Stimulated activated memory B cell treated with anti-CD40 and anti-IgM and Interleukin-4, amounts not matched to agents 10 μg/mL and 1 μg/mL and 100 μg/mL, for 72 hours (primary cell): ENCODE measurements around the gene METAP1D.
"Not testable (repeated sequence)": the region's sequence is repeated elsewhere in the genome, so short reads cannot be mapped to it uniquely, and the experiment has no call there.

Experiments used
- ATAC-seq: fragments of 150-1000 bp; cut with Tn5 transposase; 2 replicates; pipeline ENCODE4 v1.10.0; 2021
- H3K27ac Mint-ChIP-seq: one replicate; pipeline ENCODE4 v1.8.0; 2022; ENCODE audit warnings: mild to moderate bottlenecking, mixed read lengths
- H3K27me3 Mint-ChIP-seq: one replicate; pipeline ENCODE4 v1.8.0; 2022; ENCODE audit warnings: mixed read lengths
- H3K36me3 Mint-ChIP-seq: one replicate; pipeline ENCODE4 v1.8.0; 2022; ENCODE audit warnings: mixed read lengths
- H3K4me1 Mint-ChIP-seq: one replicate; pipeline ENCODE4 v1.8.0; 2022; ENCODE audit warnings: mixed read lengths
- H3K4me3 Mint-ChIP-seq: one replicate; pipeline ENCODE4 v1.8.0; 2022; ENCODE audit warnings: mild to moderate bottlenecking, moderate library complexity, mixed read lengths
- H3K9me3 Mint-ChIP-seq: one replicate; pipeline ENCODE4 v1.8.0; 2022; ENCODE audit warnings: mixed read lengths

METAP1D gene

GRCh38 chr2:171972329-171972982, 27.3 kb upstream of the METAP1D start:
- H3K4me3 Mint-ChIP-seq, result no peak overlapping the region
- H3K9me3 Mint-ChIP-seq, result no peaks in the 10 kb centered on the region
- H3K27me3 Mint-ChIP-seq, result no peaks in the 10 kb centered on the region
- no peak overlapping the region for H3K27ac Mint-ChIP-seq
- no peak for ATAC-seq
- no peaks in the 10 kb centered on the region for H3K4me1 Mint-ChIP-seq
- peaks cover 66% of the 10 kb centered on the region for H3K36me3 Mint-ChIP-seq

- ATAC-seq, result no peak
- Mint-ChIP-seq H3K27ac (no peak overlapping the region), H3K4me3 (no peak overlapping the region), H3K36me3 (peaks cover 83% of the 10 kb centered on the region), H3K4me1 (no peaks in the 10 kb centered on the region), H3K9me3 (peaks cover 3% of the 10 kb centered on the region), H3K27me3 (no peaks in the 10 kb centered on the region)
Observed at GRCh38 chr2:171979103-171979502, 20.6 kb upstream of the METAP1D start.

- ATAC-seq, H3K9me3 Mint-ChIP-seq, H3K4me1 Mint-ChIP-seq, H3K27me3 Mint-ChIP-seq, H3K4me3 Mint-ChIP-seq, H3K27ac Mint-ChIP-seq: not testable (repeated sequence)
- peaks cover 44% of the 10 kb centered on the region for H3K36me3 Mint-ChIP-seq
Observed at GRCh38 chr2:171983924-171984323, 15.8 kb upstream of the METAP1D start.

- no peak for ATAC-seq
- Mint-ChIP-seq H3K27ac (no peak overlapping the region), H3K36me3 (peaks cover 32% of the 10 kb centered on the region), H3K4me1 (no peaks in the 10 kb centered on the region), H3K4me3 (no peak overlapping the region), H3K9me3 (peaks cover 3% of the 10 kb centered on the region), H3K27me3 (no peaks in the 10 kb centered on the region)
Observed at GRCh38 chr2:171985076-171985475, 14.7 kb upstream of the METAP1D start.

GRCh38 chr2:171986778-171987177, 13.0 kb upstream of the METAP1D start:
- H3K36me3 Mint-ChIP-seq, result peaks cover 27% of the 10 kb centered on the region
- H3K27me3 Mint-ChIP-seq, result no peaks in the 10 kb centered on the region
- no peak overlapping the region for H3K4me3 Mint-ChIP-seq
- H3K27ac Mint-ChIP-seq, result no peak overlapping the region
- H3K9me3 Mint-ChIP-seq, result peaks cover 3% of the 10 kb centered on the region
- no peaks in the 10 kb centered on the region for H3K4me1 Mint-ChIP-seq
- no peak for ATAC-seq

- Mint-ChIP-seq H3K27ac (no peak overlapping the region), H3K4me3 (no peak overlapping the region), H3K27me3 (no peaks in the 10 kb centered on the region), H3K36me3 (no peaks in the 10 kb centered on the region), H3K9me3 (no peaks in the 10 kb centered on the region), H3K4me1 (no peaks in the 10 kb centered on the region)
- ATAC-seq, result no peak
Observed at GRCh38 chr2:171991027-171991426, 8.7 kb upstream of the METAP1D start.

- H3K4me1 Mint-ChIP-seq, result peaks cover 14% of the 10 kb centered on the region
- no peak for ATAC-seq
Observed at GRCh38 chr2:171995586-171995985, 4.2 kb upstream of the METAP1D start.

GRCh38 chr2:171996021-171996420, 3.7 kb upstream of the METAP1D start:
- no peak for ATAC-seq
- H3K4me3 Mint-ChIP-seq, result no peak overlapping the region
- H3K27me3 Mint-ChIP-seq, result no peaks in the 10 kb centered on the region
- H3K9me3 Mint-ChIP-seq, result no peaks in the 10 kb centered on the region
- peaks cover 18% of the 10 kb centered on the region for H3K4me1 Mint-ChIP-seq
- H3K36me3 Mint-ChIP-seq, result no peaks in the 10 kb centered on the region
- H3K27ac Mint-ChIP-seq, result no peak overlapping the region

More at GRCh38 chr2:171995586-171995985, 4.2 kb upstream of the METAP1D start:
- no peaks in the 10 kb centered on the region for H3K36me3 Mint-ChIP-seq
- no peaks in the 10 kb centered on the region for H3K9me3 Mint-ChIP-seq
- H3K4me3 Mint-ChIP-seq, result no peak overlapping the region
- H3K27ac Mint-ChIP-seq, result no peak overlapping the region
- H3K27me3 Mint-ChIP-seq, result no peaks in the 10 kb centered on the region

GRCh38 chr2:171997031-171997430, 2.7 kb upstream of the METAP1D start:
- H3K4me3 Mint-ChIP-seq, result not testable (repeated sequence)

GRCh38 chr2:171999161-171999560, 592 bp upstream of the METAP1D start:
- no peaks in the 10 kb centered on the region for H3K27me3 Mint-ChIP-seq
- H3K36me3 Mint-ChIP-seq, result no peaks in the 10 kb centered on the region
- H3K27ac Mint-ChIP-seq, result peak overlapping the region; percentile 95
- no peak for ATAC-seq
- peak overlapping the region; percentile 97 for H3K4me3 Mint-ChIP-seq
- H3K4me1 Mint-ChIP-seq, result peaks cover 18% of the 10 kb centered on the region
- H3K9me3 Mint-ChIP-seq, result no peaks in the 10 kb centered on the region

More at GRCh38 chr2:171997031-171997430, 2.7 kb upstream of the METAP1D start:
- peaks cover 18% of the 10 kb centered on the region for H3K4me1 Mint-ChIP-seq
- H3K27me3 Mint-ChIP-seq, H3K27ac Mint-ChIP-seq, ATAC-seq, H3K36me3 Mint-ChIP-seq, H3K9me3 Mint-ChIP-seq: not testable (repeated sequence)

GRCh38 chr2:172000696-172001361, 1.1 kb downstream of the METAP1D start:
- peak overlapping the region; percentile 97 for H3K4me3 Mint-ChIP-seq
- peaks cover 6% of the 10 kb centered on the region for H3K36me3 Mint-ChIP-seq
- no peaks in the 10 kb centered on the region for H3K27me3 Mint-ChIP-seq
- H3K27ac Mint-ChIP-seq, result peak overlapping the region; percentile 95
- ATAC-seq, result no peak
- H3K9me3 Mint-ChIP-seq, result no peaks in the 10 kb centered on the region
- peaks cover 18% of the 10 kb centered on the region for H3K4me1 Mint-ChIP-seq

GRCh38 chr2:172007372-172007771, 7.6 kb downstream of the METAP1D start:
- ATAC-seq, result no peak
- H3K9me3 Mint-ChIP-seq, result no peaks in the 10 kb centered on the region
- peaks cover 39% of the 10 kb centered on the region for H3K36me3 Mint-ChIP-seq
- no peak overlapping the region for H3K4me3 Mint-ChIP-seq
- H3K27ac Mint-ChIP-seq, result no peak overlapping the region
- no peaks in the 10 kb centered on the region for H3K27me3 Mint-ChIP-seq
- H3K4me1 Mint-ChIP-seq, result peaks cover 6% of the 10 kb centered on the region

GRCh38 chr2:172009823-172010222, 10.1 kb downstream of the METAP1D start:
- Mint-ChIP-seq H3K4me1 (peaks cover 14% of the 10 kb centered on the region), H3K9me3 (no peaks in the 10 kb centered on the region), H3K27me3 (no peaks in the 10 kb centered on the region), H3K27ac (no peak overlapping the region), H3K4me3 (no peak overlapping the region), H3K36me3 (peaks cover 36% of the 10 kb centered on the region)
- no peak for ATAC-seq

GRCh38 chr2:172011812-172012575, 12.2 kb downstream of the METAP1D start:
- Mint-ChIP-seq H3K4me3 (no peak overlapping the region), H3K27ac (peak overlapping the region; percentile 38), H3K9me3 (no peaks in the 10 kb centered on the region), H3K36me3 (peaks cover 33% of the 10 kb centered on the region), H3K27me3 (no peaks in the 10 kb centered on the region), H3K4me1 (peaks cover 14% of the 10 kb centered on the region)
- ATAC-seq, result no peak

GRCh38 chr2:172012677-172013391, 13.1 kb downstream of the METAP1D start:
- H3K4me3 Mint-ChIP-seq, result no peak overlapping the region
- peaks cover 27% of the 10 kb centered on the region for H3K36me3 Mint-ChIP-seq
- peak overlapping the region; percentile 49 for H3K27ac Mint-ChIP-seq
- no peaks in the 10 kb centered on the region for H3K9me3 Mint-ChIP-seq
- peaks cover 14% of the 10 kb centered on the region for H3K4me1 Mint-ChIP-seq
- no peaks in the 10 kb centered on the region for H3K27me3 Mint-ChIP-seq
- ATAC-seq, result no peak
